HG02623 (cell line): ENCODE results near the gene SNRPD2.
A peak's percentile ranks its signal among the peaks of the same experiment; 100 is the strongest.

Experiments
- ATAC-seq: cut with Tn5 transposase; IDR thresholded peaks from one replicate; pipeline ENCODE4 v1.9.1; 2021; ENCODE audit warnings: moderate library complexity; ENCODE audit not compliant: unreplicated experiment

SNRPD2 gene

GRCh38 chr19:45659096-45659729 is 32.5 kb downstream of the SNRPD2 start:
- no peak for ATAC-seq

GRCh38 chr19:45657520-45658167 is 34.1 kb downstream of the SNRPD2 start:
- no peak for ATAC-seq

- ATAC-seq = no peak
These were observed 36.7 kb downstream of the SNRPD2 start for GRCh38 chr19:45655073-45655472.

GRCh38 chr19:45653634-45654033 is 38.1 kb downstream of the SNRPD2 start:
- ATAC-seq = no peak

GRCh38 chr19:45650722-45651121 is 41.0 kb downstream of the SNRPD2 start:
- no peak for ATAC-seq

- ATAC-seq = no peak
These were observed 45.4 kb downstream of the SNRPD2 start for GRCh38 chr19:45646345-45646698.

- ATAC-seq = peak; percentile 24
These were observed 46.0 kb downstream of the SNRPD2 start for GRCh38 chr19:45645631-45646344.

GRCh38 chr19:45645068-45645630 is 46.6 kb downstream of the SNRPD2 start:
- no peak for ATAC-seq

- ATAC-seq = no peak
These were observed 47.6 kb downstream of the SNRPD2 start for GRCh38 chr19:45643927-45644771.

GRCh38 chr19:45643024-45643926 is 48.5 kb downstream of the SNRPD2 start:
- ATAC-seq = peak; percentile 28

- peak; percentile 32 for ATAC-seq
These were observed 50.3 kb downstream of the SNRPD2 start for GRCh38 chr19:45641274-45642105.

- ATAC-seq = no peak
These were observed 50.9 kb downstream of the SNRPD2 start for GRCh38 chr19:45640849-45641273.

GRCh38 chr19:45638930-45639729 is 52.6 kb downstream of the SNRPD2 start, which contains the start of gene EML2:
EML2 (minus strand) TSS chr19:45639397; CDS start chr19:45639376, 21 bp downstream.
- ATAC-seq = no peak

GRCh38 chr19:45637890-45638667 is 53.7 kb downstream of the SNRPD2 start:
- ATAC-seq = no peak
